Heart right ventricle (tissue), 16 donors: Measurements from ENCODE around the gene TUSC1. TPM values are rescaled to one million over a fixed set of nuclear protein-coding genes. Genes with fewer than 3 reads are reported as not detected.

Experiments
- ATAC-seq, 8 donors: fragments of 200-7000 bp; cut with Tn5 transposase; one replicate each; pipeline ENCODE4 v1.9.1; 2020; ENCODE audit warnings: mild to moderate bottlenecking in 8 of 8, moderate library complexity in 8 of 8, moderate number of reproducible peaks in 1 of 8
- DNase-seq, 2 donors: peaks; one replicate each; pipeline ENCODE4 v3.0.0-alpha.2; 2020
- H3K27ac ChIP-seq, 10 donors: fragments of 200-600 bp; sonication (generic) in 2 of 10; one replicate each; pipeline versions ENCODE4 v1.5.0 to v1.8.0; 2020 to 2022; ENCODE audit warnings: mild to moderate bottlenecking in 3 of 10
- H3K27me3 ChIP-seq, 7 donors: fragments of 200-600 bp; one replicate each; pipeline ENCODE4 v1.8.0; 2021 to 2022; ENCODE audit warnings: mild to moderate bottlenecking in 2 of 7
- H3K36me3 ChIP-seq, 9 donors: fragments of 200-600 bp; sonication (generic) in 1 of 9; one replicate each; pipeline versions ENCODE4 v1.5.0 to v1.8.0; 2020 to 2022; ENCODE audit warnings: mild to moderate bottlenecking in 2 of 9
- H3K4me1 ChIP-seq, 9 donors: fragments of 200-600 bp; sonication (generic) in 1 of 9; one replicate each; pipeline versions ENCODE4 v1.5.0 to v1.8.0; 2020 to 2022; ENCODE audit warnings: mild to moderate bottlenecking in 4 of 9
- H3K4me3 ChIP-seq, 10 donors: fragments of 200-600 bp; sonication (generic) in 2 of 10; one replicate each; pipeline versions ENCODE4 v1.5.0 to v1.8.0; 2020 to 2022; ENCODE audit warnings: mild to moderate bottlenecking in 7 of 10, moderate library complexity in 2 of 10
- H3K9me3 ChIP-seq, 11 donors: fragments of 200-600 bp in 10 of 11; sonication (generic) in 2 of 11; one replicate each; pipeline versions ENCODE4 v1.5.0 to v1.8.0; 2013 to 2022; ENCODE audit warnings: mild to moderate bottlenecking in 2 of 11, control low read depth in 1 of 11, moderate library complexity in 1 of 11
- CTCF ChIP-seq, 9 donors: fragments of 200-600 bp; sonication (generic) in 2 of 9; IDR thresholded peaks; one replicate each; pipeline versions ENCODE4 v1.5.0 to v1.8.0; 2021 to 2022; ENCODE audit warnings: antibody characterized with exemption in 9 of 9, mild to moderate bottlenecking in 5 of 9, moderate library complexity in 1 of 9
- WGBS, 2 donors: extraction: QIAGEN DNeasy Blood & Tissue Kit; methylation state at CpG; one replicate each; pipeline ENCODE4 v1.1.7; 2013; ENCODE audit warnings: inconsistent platforms in 1 of 2; 5-methylcytosine and 5-hydroxymethylcytosine counted together
- intact Hi-C, 10 donors: fragments of 100-400 bp; cut with DNase I; formaldehyde crosslinking; loops; one replicate each; pipeline versions ENCODE4 v1.11.1 to v1.14.2; 2022
- polyA plus RNA-seq, 2 donors: library from polyadenylated mRNA; stranded (reverse); fragments of 200-250 nt; gene quantifications; one replicate each; pipeline ENCODE4 v1.2.3, GENCODE V29; 2013
- total RNA-seq, 10 donors: library from RNA; stranded (reverse); fragmentation: NEBNext Ultra II Directional in 3 of 10; extraction: Animal tissue kit (Norgen Biotek cat#: 25700) in 3 of 10; gene quantifications; one replicate each; pipeline versions ENCODE4 v1.2.1 to v1.2.4, GENCODE V29; 2021 to 2023
- donor health status: Arrhythmogenic right ventricular cardiomyopathy.
- donor health status: ischemic (EF 13 %, LVEDD 7.1; RV severe dilation, severe dysfunction).
- donor health status: healthy with polysubstance abuse.
- donor health status: DM: no; HTN: yes; CAD: no.
- donor health status: DM: no; HTN: no; CAD: no.
- donor health status: ischemic (EF 25% LVEDD 6.9; RV normal size, moderate dysfunction).
- donor health status: ischemic (EF 25% LVEDD 5.7; RV mildly dilated, moderate dysfunction).
- donor health status: healthy.
- donor health status: DM: yes; HTN: yes; CAD: no.
- donor health status: Ischemic cardiomyopathy.
- donor health status: ischemic (EF 35%, LVEDD 5.7; RV mildly dilated, moderate dysfunction).
- donor health status: nonischemic (EF 11% LVEDD 7.7; RV severe dilation, severe dysfunction).
- donor health status: DM: yes; HTN: yes; CAD: no.
- donor health status: PGD.
- donor health status: ischemic (EF 29% LVEDD 5.4; RV normal size, mild dysfunction).
- donor health status: nonischemic (EF 23%, LVEDD 6.1; RV moderate dilation, normal function).

The TUSC1 gene
- total and polyA plus RNA-seq, 12 donors, result 4.3 to 14.3 (median 7.8) TPM

DNA sequence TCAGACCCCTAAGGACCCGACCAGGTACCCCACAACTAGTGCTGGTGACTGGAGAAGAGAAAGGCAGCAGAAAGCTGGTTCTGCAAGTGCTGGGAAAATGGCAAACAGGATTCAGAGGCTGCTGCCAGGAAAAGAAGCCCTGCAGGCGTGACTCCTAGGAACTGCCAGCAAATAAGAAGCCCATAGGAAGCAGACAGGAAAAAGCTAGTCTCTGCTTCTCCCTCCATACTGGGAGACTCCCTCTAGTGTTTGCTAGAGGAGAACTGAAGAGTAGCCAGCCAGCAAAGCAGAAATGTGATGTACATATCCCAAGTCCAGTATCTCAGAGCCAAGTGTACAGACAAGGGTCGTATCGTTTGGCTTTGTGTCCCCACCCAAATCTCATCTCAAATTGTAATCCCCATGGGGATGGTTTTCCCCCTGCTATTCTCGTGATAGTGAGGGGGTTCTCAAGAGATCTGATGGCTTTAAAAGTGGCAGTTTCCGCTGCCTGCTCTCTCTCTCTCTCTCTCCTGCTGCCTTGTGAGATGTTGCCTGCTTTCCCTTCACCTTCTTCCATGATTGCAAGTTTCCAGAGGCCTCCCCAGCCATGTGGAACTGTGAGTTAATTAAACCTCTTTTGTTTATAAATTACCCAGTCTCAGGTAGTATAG, 38.1 kb upstream of the TUSC1 start:
- Histone ChIP-seq H3K4me3 (no peak overlapping the region), H3K36me3 (no peaks in the 10 kb centered on the region), H3K27me3 (no peaks in the 10 kb centered on the region), H3K4me1 (peaks cover 0 to 2% (median 0%) of the 10 kb centered on the region in 9 donors), H3K27ac (no peak overlapping the region), H3K9me3 (no peaks in the 10 kb centered on the region)
- ATAC-seq, result peak in 4 of 8 donors; percentile 29 to 81 (median 53)
- intact Hi-C loops, result loop anchor here in 1 of 10 donors (10.0 kb wide), 1 partner anchor 62 kb away; no protein-coding TSS in a partner anchor
- peak; percentile 8 to 55 (median 44) for TF ChIP-seq CTCF (IDR thresholded peaks at IDR 0.05)
- WGBS, 2 donors, result 34 to 38% methylated on average over 6 of the region's 6 CpGs
- peak in 1 of 2 donors; percentile 4 for DNase-seq

- no peaks in the 10 kb centered on the region for H3K36me3 ChIP-seq
- ATAC-seq (no peak), DNase-seq (no peak)
- H3K27me3 ChIP-seq, result peaks cover 0 to 4% (median 0%) of the 10 kb centered on the region in 7 donors
- no peaks in the 10 kb centered on the region for H3K9me3 ChIP-seq
- no peak overlapping the region for H3K4me3 ChIP-seq
- TF ChIP-seq CTCF (IDR thresholded peaks at IDR 0.05), result no peak
- no peak overlapping the region for H3K27ac ChIP-seq
- H3K4me1 ChIP-seq, result no peaks in the 10 kb centered on the region
- intact Hi-C loops, result loop anchor here in 3 of 10 donors (10.0 kb wide), 2 partner anchors 55 to 65 kb away; no protein-coding TSS in a partner anchor
Observed at GRCh38 chr9:25709941-25710340, 31.7 kb upstream of the TUSC1 start.

DNA sequence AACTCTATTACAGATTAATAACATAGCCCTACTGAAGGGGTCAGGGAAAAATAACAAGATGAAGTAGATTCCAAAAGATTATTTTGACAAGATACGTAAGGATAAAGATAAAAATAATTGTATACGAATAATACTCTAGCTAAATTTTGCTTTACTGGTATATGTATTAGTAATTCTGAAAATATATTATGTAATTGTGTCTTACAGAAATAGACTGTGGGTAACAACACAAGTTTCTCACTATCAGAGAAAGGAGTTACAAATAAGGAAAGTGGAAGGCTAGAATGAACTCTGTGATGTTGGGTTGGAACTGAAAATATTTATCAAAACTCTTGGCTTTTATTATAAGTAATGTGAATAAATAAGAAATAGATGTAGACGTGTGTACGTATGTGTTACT, 26.6 kb upstream of the TUSC1 start:
- intact Hi-C loops, result loop anchor here in 2 of 10 donors (10.0 kb wide), 1 partner anchor 60 kb away; no protein-coding TSS in a partner anchor
- Histone ChIP-seq H3K9me3 (no peaks in the 10 kb centered on the region), H3K27ac (no peak overlapping the region), H3K4me1 (no peaks in the 10 kb centered on the region), H3K36me3 (no peaks in the 10 kb centered on the region), H3K27me3 (no peaks in the 10 kb centered on the region), H3K4me3 (no peak overlapping the region)
- ATAC-seq, result no peak
- no peak for DNase-seq
- no peak for TF ChIP-seq CTCF (IDR thresholded peaks at IDR 0.05)
- 89 to 95% methylated on average over 4 of the region's 4 CpGs for WGBS, 2 donors

GRCh38 chr9:25703701-25704357, 25.6 kb upstream of the TUSC1 start:
- H3K27me3 ChIP-seq, result no peaks in the 10 kb centered on the region
- H3K4me1 ChIP-seq, result no peaks in the 10 kb centered on the region
- H3K27ac ChIP-seq, result no peak overlapping the region
- no peak overlapping the region for H3K4me3 ChIP-seq
- no peak for DNase-seq
- ATAC-seq, result peak in 1 of 8 donors; percentile 29
- no peak for TF ChIP-seq CTCF (IDR thresholded peaks at IDR 0.05)
- no peaks in the 10 kb centered on the region for H3K9me3 ChIP-seq
- intact Hi-C loops, result loop anchor here in 2 of 10 donors (10.0 kb wide), 1 partner anchor 59 kb away; no protein-coding TSS in a partner anchor
- 52 to 61% methylated on average over 2 of the region's 2 CpGs for WGBS, 2 donors
- no peaks in the 10 kb centered on the region for H3K36me3 ChIP-seq
